ENCODE data around the gene NOBOX. TPM values are rescaled to one million over a fixed set of nuclear protein-coding genes. Genes with fewer than 3 reads are reported as not detected.
"Not testable (repeated sequence)": the region's sequence is repeated elsewhere in the genome, so short reads cannot be mapped to it uniquely, and the experiment has no call there.

NOBOX gene
- total and polyA plus RNA-seq, 2 donors (not counting 1 experiment from before 2014, with no cell fraction given), result not detected

DNA sequence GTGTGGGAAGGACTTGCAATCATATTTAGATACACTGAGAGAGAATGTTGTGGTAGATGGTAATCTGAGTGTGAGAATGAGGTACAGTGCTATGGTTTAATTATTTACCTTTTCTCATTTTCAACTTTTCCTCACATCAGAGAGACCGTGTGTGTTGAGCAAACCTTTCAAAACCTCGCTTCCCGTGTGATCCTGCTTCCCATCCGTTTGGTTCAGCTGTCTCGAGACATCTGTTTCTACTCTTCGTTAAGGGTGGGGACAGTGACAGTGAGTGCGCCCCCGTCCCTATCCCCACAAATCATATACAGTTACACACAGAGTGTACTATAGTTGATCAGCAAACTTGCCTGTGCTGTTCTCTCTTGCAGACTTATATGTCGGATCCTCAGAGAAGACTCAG is 33.0 kb upstream of the NOBOX start:
- H3K36me3 ChIP-seq (ENCODE audit: control insufficient read depth, insufficient read depth, low read length), result no peaks in the 10 kb centered on the region
- no peaks in the 10 kb centered on the region for H3K9me3 ChIP-seq (ENCODE audit: control insufficient read depth, insufficient read depth, low read depth, low read length)
- H3K4me3 ChIP-seq (replicated peaks in 1 of 4; ENCODE audit: control extremely low read depth in 1 of 4, insufficient read depth in 1 of 4, low read depth in 3 of 4, low read length in 4 of 4), result no peak overlapping the region
- no peaks in the 10 kb centered on the region for H3K27me3 ChIP-seq (ENCODE audit: control insufficient read depth, insufficient read depth, low read length)
- H2AFZ ChIP-seq (ENCODE audit: low read length), result no peak overlapping the region
- H3K79me2 ChIP-seq (ENCODE audit: control insufficient read depth, insufficient read depth, low read length), result no peaks in the 10 kb centered on the region
- no peaks in the 10 kb centered on the region for H4K20me1 ChIP-seq (ENCODE audit: control insufficient read depth, extremely low read depth, insufficient read depth, low read length)
- H3K4me2 ChIP-seq (ENCODE audit: extremely low read depth, insufficient read depth, low read length), result no peak overlapping the region
- H3K27ac ChIP-seq (ENCODE audit: insufficient read depth, low read length), result no peak overlapping the region
- TF ChIP-seq EZH2 (IDR thresholded peaks at IDR 0.05; ENCODE audit: low read length, missing control alignments) (no peak), CTCF (conservative IDR thresholded peaks at IDR 0.05 in 1 of 2, IDR thresholded peaks at IDR 0.05 in 1 of 2; ENCODE audit: low read depth in 1 of 2, low read length in 2 of 2) (no peak)
- H3K4me1 ChIP-seq (ENCODE audit: control insufficient read depth, extremely low read depth, insufficient read depth, low read length), result no peaks in the 10 kb centered on the region
- no peak overlapping the region for H3K9ac ChIP-seq (ENCODE audit: insufficient read depth, low read length)
- DNase-seq (ENCODE audit: low read depth in 2 of 2), result no peak

- no peaks in the 10 kb centered on the region for H3K9me3 ChIP-seq (ENCODE audit: control insufficient read depth, insufficient read depth, low read depth, low read length)
- H2AFZ ChIP-seq (ENCODE audit: low read length), result no peak overlapping the region
- TF ChIP-seq CTCF (conservative IDR thresholded peaks at IDR 0.05 in 1 of 2, IDR thresholded peaks at IDR 0.05 in 1 of 2; ENCODE audit: low read depth in 1 of 2, low read length in 2 of 2) (no peak), EZH2 (IDR thresholded peaks at IDR 0.05; ENCODE audit: low read length, missing control alignments) (no peak)
- H3K36me3 ChIP-seq (ENCODE audit: control insufficient read depth, insufficient read depth, low read length), result no peaks in the 10 kb centered on the region
- no peak overlapping the region for H3K4me3 ChIP-seq (replicated peaks in 1 of 4; ENCODE audit: control extremely low read depth in 1 of 4, insufficient read depth in 1 of 4, low read depth in 3 of 4, low read length in 4 of 4)
- no peak overlapping the region for H3K27ac ChIP-seq (ENCODE audit: insufficient read depth, low read length)
- no peak for DNase-seq (ENCODE audit: low read depth in 2 of 2)
- no peaks in the 10 kb centered on the region for H4K20me1 ChIP-seq (ENCODE audit: control insufficient read depth, extremely low read depth, insufficient read depth, low read length)
- H3K4me2 ChIP-seq (ENCODE audit: extremely low read depth, insufficient read depth, low read length), result no peak overlapping the region
- H3K79me2 ChIP-seq (ENCODE audit: control insufficient read depth, insufficient read depth, low read length), result no peaks in the 10 kb centered on the region
- H3K9ac ChIP-seq (ENCODE audit: insufficient read depth, low read length), result no peak overlapping the region
- no peaks in the 10 kb centered on the region for H3K27me3 ChIP-seq (ENCODE audit: control insufficient read depth, insufficient read depth, low read length)
- no peaks in the 10 kb centered on the region for H3K4me1 ChIP-seq (ENCODE audit: control insufficient read depth, extremely low read depth, insufficient read depth, low read length)
These were observed 24.9 kb upstream of the NOBOX start for GRCh38 chr7:144428431-144428830.

- not testable (repeated sequence) for H3K36me3 ChIP-seq (ENCODE audit: control insufficient read depth, insufficient read depth, low read length)
These were observed 24.0 kb upstream of the NOBOX start for GRCh38 chr7:144427539-144427938.

DNA sequence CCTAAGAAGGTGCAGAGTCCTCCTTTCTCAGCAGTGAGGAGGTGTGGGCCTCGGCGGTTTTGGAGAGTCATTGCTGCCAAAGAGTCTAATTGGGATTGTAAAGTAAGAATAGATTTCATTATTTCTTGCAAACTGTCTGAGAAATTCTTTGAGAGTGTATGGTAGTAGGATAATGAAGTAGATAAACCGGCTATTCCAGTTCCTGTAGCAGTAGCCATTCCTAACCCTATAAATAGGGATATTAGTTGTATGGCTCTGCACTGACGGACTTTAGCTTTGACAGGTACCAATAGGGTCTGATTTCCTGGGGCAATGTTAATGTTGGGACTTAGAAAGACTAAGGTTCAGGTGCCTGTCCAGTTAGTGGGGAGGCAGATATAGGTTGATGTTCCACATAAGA is 15.4 kb upstream of the NOBOX start:
- not testable (repeated sequence) for H4K20me1 ChIP-seq (ENCODE audit: control insufficient read depth, extremely low read depth, insufficient read depth, low read length); H3K4me2 ChIP-seq (ENCODE audit: extremely low read depth, insufficient read depth, low read length); H3K9ac ChIP-seq (ENCODE audit: insufficient read depth, low read length); H3K4me3 ChIP-seq (replicated peaks in 1 of 4; ENCODE audit: control extremely low read depth in 1 of 4, insufficient read depth in 1 of 4, low read depth in 3 of 4, low read length in 4 of 4); H3K27ac ChIP-seq (ENCODE audit: insufficient read depth, low read length); H3K36me3 ChIP-seq (ENCODE audit: control insufficient read depth, insufficient read depth, low read length); H3K9me3 ChIP-seq (ENCODE audit: control insufficient read depth, insufficient read depth, low read depth, low read length); H3K79me2 ChIP-seq (ENCODE audit: control insufficient read depth, insufficient read depth, low read length); H2AFZ ChIP-seq (ENCODE audit: low read length); H3K27me3 ChIP-seq (ENCODE audit: control insufficient read depth, insufficient read depth, low read length); DNase-seq (ENCODE audit: low read depth in 2 of 2); H3K4me1 ChIP-seq (ENCODE audit: control insufficient read depth, extremely low read depth, insufficient read depth, low read length)

More at GRCh38 chr7:144427539-144427938, 24.0 kb upstream of the NOBOX start:
- DNase-seq (ENCODE audit: low read depth in 2 of 2); H3K79me2 ChIP-seq (ENCODE audit: control insufficient read depth, insufficient read depth, low read length); H3K9ac ChIP-seq (ENCODE audit: insufficient read depth, low read length); H4K20me1 ChIP-seq (ENCODE audit: control insufficient read depth, extremely low read depth, insufficient read depth, low read length); H3K4me2 ChIP-seq (ENCODE audit: extremely low read depth, insufficient read depth, low read length); H3K4me3 ChIP-seq (replicated peaks in 1 of 4; ENCODE audit: control extremely low read depth in 1 of 4, insufficient read depth in 1 of 4, low read depth in 3 of 4, low read length in 4 of 4); H3K4me1 ChIP-seq (ENCODE audit: control insufficient read depth, extremely low read depth, insufficient read depth, low read length); H2AFZ ChIP-seq (ENCODE audit: low read length); H3K27me3 ChIP-seq (ENCODE audit: control insufficient read depth, insufficient read depth, low read length); H3K9me3 ChIP-seq (ENCODE audit: control insufficient read depth, insufficient read depth, low read depth, low read length); H3K27ac ChIP-seq (ENCODE audit: insufficient read depth, low read length): not testable (repeated sequence)
